Fibroblast of the aortic adventitia (primary cell): ENCODE results near the gene RYR3. TPM values are rescaled to one million over a fixed set of nuclear protein-coding genes. Genes with fewer than 3 reads are reported as not detected.

Experiments
- DNase-seq: peaks from one replicate; pipeline ENCODE4 v3.0.0-alpha.2; 2010; ENCODE audit warnings: low read depth
- H3K4me3 ChIP-seq: 2 replicates; pipeline ENCODE4 v1.5.1; 2011; ENCODE audit warnings: low read depth, mild to moderate bottlenecking, control low read depth, low read length, moderate library complexity
- total RNA-seq: library from RNA; depleted of rRNA; stranded (reverse); fragments of >200 nt; gene quantifications from 2 replicates; pipeline ENCODE4 v1.2.3, GENCODE V29; 2012; ENCODE audit warnings: low replicate concordance
- TF ChIP-seq, protein P1 (sequence below): IDR thresholded peaks from 2 replicates; pipeline ENCODE4 v1.5.1; 2011; ENCODE audit warnings: mild to moderate bottlenecking, low read length, control low read depth, inconsistent platforms; ENCODE audit not compliant: insufficient read depth

Gene RYR3
- total RNA-seq, 1 donor, result not detected

DNA sequence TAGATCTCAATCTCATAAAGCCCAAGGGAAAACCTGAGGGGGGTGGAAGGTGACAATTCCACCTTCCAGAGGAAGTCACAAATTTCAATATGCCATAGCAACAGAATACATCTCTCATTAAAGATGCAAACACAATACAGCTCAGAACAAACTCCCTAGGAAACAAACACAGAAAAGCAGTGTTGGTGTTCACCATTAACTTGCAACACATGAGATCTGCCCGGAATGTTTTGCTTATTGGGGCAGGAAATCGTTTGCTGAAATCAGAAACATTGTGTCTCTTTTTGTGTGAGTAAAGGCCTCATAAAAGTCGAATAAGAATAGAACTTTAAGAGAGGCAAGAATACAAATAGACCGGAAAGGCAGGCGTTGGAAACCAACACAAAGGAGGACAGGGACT lies 5.8 kb upstream of the RYR3 start:
- H3K4me3 ChIP-seq, result no peak overlapping the region
- TF ChIP-seq, protein P1, sequence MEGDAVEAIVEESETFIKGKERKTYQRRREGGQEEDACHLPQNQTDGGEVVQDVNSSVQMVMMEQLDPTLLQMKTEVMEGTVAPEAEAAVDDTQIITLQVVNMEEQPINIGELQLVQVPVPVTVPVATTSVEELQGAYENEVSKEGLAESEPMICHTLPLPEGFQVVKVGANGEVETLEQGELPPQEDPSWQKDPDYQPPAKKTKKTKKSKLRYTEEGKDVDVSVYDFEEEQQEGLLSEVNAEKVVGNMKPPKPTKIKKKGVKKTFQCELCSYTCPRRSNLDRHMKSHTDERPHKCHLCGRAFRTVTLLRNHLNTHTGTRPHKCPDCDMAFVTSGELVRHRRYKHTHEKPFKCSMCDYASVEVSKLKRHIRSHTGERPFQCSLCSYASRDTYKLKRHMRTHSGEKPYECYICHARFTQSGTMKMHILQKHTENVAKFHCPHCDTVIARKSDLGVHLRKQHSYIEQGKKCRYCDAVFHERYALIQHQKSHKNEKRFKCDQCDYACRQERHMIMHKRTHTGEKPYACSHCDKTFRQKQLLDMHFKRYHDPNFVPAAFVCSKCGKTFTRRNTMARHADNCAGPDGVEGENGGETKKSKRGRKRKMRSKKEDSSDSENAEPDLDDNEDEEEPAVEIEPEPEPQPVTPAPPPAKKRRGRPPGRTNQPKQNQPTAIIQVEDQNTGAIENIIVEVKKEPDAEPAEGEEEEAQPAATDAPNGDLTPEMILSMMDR, result no peak
- DNase-seq, result no peak

DNA sequence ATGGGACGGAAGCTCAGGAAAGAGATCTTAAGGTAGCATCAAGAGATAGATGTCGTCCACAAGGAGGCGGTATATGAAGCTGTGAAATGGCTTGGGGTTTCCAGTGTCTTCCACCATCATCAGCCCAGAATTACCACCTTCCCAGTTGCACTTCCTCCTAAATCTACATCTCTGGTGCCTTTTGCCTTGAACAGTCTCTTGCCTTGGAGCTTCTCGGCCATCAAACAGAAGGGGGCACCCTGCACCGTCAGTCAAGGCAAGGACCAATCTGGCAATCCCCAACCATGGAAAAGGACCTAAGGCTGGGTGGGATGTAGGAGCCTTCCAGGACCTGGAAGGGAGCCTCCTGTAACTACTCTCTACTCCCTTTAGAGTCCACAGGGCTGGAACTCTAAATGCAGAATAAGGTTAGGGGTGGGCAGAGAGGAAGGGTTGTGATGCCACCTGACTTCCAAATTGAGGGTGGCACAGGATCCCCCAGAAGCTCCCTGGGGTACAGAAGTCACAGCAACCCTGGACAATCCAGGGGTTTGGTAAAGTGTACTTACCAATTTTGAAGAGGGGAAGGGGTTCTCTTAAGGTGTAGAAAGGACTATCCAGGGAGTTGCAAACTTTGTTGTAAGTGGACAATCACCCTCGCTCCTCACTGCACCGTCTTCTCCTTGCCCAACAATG lies 1.0 kb upstream of the RYR3 start:
- TF ChIP-seq, protein P1, result no peak
- DNase-seq, result no peak
- no peak overlapping the region for H3K4me3 ChIP-seq

DNA sequence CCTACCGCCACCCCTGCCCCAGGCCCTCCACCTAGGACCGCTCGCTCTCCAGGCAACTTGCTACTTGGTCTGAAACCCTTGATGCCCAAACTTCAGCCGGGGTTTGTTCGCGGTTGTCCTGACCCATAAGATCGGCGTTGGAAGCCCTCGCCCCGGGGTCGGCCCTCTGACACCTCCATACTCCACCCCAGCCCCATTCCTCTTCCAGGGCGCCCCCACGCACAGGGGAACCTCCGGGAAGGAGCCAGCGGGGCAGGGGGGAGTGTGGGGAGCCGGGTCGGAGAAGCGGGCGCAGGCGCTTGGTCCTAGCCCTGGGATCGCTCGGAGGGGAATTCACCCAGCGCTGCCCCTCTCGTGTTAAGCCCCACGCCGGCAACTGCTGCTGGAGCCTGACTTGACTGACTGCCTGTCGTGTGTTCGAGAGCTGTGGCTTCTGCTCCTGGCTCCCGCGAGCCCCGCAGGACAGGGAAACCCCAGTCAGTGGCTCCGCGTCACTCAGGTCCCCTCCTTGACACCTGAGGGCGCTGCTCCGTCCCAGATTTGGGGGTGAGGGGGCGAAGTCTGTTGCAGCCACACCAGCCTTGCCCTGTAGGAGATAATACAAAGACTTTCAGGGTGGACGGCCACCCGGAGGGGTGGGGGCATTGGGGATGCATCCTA lies 675 bp downstream of the RYR3 start:
- no peak overlapping the region for H3K4me3 ChIP-seq
- no peak for DNase-seq

DNA sequence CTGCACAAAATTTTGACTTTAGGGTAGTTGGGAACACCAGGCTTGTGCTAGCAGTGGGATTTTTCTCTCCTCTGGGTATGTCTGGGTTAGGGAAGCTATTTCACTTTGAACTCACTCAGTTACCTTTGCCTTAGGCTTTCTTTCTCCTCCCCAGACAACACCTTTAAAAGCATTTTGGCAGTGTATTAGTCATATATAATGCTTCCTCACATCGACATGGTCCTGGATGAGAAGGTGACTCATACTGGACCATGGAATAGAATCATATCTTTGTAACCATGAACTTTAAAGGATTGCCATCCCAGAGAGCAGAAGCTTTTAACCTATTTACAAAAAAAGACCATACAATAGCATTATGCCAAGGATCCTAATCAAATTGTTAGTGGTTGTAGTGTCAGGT lies 2.7 kb downstream of the RYR3 start:
- H3K4me3 ChIP-seq, result no peak overlapping the region
- TF ChIP-seq, protein P1, result no peak
- no peak for DNase-seq

More for the DNA sequence above, 675 bp downstream of the RYR3 start:
- TF ChIP-seq, protein P1, result no peak

DNA sequence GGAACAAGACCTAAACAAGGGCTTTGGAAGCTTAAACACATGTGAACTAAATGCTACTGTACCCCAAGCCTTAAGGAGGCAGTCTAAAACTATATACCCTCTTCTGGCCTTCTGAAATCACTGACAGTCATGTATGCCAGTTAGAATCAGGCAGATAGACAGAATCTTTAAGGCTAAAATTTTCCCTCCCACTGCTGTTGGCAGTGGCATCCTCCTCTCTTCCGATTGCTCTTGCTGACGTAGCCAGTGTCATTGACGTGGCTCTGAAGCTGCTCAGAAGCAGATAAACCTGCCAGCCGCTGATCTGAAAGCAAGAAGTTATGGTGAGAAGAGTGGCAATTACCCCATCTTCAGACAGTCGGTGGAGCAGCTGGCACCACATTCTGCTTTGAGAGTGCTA lies 3.3 kb downstream of the RYR3 start:
- DNase-seq, result no peak
- TF ChIP-seq, protein P1, result no peak
- no peak overlapping the region for H3K4me3 ChIP-seq

DNA sequence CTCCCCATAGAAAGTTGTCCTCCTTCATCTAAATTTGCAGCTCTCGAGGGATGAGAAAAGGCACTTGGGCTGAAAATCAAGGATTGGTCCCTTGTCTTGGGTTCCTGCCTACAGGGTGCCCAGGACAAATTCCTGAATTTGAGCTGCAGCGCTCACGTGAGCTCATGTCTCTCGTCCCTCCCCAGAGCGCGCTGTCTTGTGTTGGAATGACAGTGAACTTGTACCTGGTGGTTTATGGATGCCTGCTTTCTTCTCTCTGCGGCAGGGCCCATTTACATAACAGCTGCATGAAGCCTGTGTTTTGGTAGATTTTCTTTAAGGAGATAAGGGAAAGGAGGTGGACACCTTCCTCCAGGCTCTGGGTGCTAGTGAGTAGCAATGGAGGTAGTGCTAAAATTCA lies 4.3 kb downstream of the RYR3 start:
- H3K4me3 ChIP-seq, result no peak overlapping the region
- TF ChIP-seq, protein P1, result no peak
- no peak for DNase-seq
